AG09309 (cell line): ENCODE measurements around the gene NADK2.
A peak's percentile ranks its signal among the peaks of the same experiment; 100 is the strongest.
"Not testable (repeated sequence)": the region's sequence is repeated elsewhere in the genome, so short reads cannot be mapped to it uniquely, and the experiment has no call there.

Experiments used
- DNase-seq: peaks from one replicate; pipeline ENCODE4 v3.0.0-alpha.2; 2010; ENCODE audit warnings: low read depth
- H3K4me3 ChIP-seq: 2 replicates; pipeline ENCODE4 v1.5.1; 2011; ENCODE audit warnings: mild to moderate bottlenecking, low read depth, low read length, moderate library complexity; ENCODE audit not compliant: control insufficient read depth
- TF ChIP-seq, protein P1 (sequence below): IDR thresholded peaks from 2 replicates; pipeline ENCODE4 v1.5.1; 2011; ENCODE audit warnings: mild to moderate bottlenecking, low read depth, low read length, inconsistent platforms; ENCODE audit not compliant: insufficient read depth, control insufficient read depth; ENCODE audit errors: missing control alignments

Gene NADK2, protein sequence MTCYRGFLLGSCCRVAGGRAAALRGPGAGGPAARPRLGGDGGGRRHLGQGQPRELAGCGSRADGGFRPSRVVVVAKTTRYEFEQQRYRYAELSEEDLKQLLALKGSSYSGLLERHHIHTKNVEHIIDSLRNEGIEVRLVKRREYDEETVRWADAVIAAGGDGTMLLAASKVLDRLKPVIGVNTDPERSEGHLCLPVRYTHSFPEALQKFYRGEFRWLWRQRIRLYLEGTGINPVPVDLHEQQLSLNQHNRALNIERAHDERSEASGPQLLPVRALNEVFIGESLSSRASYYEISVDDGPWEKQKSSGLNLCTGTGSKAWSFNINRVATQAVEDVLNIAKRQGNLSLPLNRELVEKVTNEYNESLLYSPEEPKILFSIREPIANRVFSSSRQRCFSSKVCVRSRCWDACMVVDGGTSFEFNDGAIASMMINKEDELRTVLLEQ

DNA sequence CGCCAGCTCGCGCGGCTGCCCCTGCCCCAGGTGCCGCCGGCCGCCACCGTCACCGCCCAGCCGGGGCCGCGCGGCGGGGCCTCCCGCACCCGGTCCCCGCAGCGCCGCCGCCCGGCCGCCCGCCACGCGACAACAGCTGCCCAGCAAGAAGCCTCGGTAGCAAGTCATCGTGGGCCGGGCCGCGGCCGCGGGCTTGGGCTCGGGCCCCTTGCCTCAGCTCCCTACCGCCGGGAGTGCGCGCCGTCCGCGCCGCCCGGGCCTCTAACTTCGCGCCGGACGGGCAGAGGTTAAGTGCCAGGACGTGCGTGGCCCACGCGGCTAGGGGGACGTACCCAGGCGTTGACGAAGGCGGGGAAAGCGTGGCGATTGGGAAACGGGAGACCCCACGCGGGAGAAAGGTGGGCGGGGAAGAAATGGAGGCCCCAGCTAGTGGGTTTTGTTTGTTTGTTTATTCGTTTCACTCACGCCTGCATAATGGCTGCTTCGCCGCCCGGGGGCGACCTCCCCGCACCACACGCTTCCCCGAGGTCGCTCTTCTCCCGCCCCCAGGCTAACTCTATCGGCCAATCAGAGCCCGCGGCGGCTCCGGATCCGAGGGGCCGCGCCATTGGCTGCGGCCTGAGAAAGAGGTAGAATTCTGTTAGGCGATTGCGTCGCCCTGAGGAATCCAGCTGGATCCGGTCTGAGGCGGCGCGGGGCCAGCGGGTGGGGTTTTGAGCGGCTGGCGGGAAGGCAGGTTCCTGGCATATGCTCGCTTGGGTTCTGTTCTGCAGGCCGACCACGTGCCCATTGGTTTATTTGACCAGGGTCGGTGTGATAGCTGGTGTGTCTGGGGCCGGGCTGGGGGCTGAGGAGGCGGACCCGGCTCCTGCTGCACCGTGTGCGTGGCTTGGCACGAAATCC is at the start of gene NADK2:
Gene NADK2 (minus strand): TSS at position 295 of the 903 bp plus-strand sequence. CDS start 127 bp downstream, at position 168.
- DNase-seq, result peak; percentile 81
- TF ChIP-seq, protein P1, sequence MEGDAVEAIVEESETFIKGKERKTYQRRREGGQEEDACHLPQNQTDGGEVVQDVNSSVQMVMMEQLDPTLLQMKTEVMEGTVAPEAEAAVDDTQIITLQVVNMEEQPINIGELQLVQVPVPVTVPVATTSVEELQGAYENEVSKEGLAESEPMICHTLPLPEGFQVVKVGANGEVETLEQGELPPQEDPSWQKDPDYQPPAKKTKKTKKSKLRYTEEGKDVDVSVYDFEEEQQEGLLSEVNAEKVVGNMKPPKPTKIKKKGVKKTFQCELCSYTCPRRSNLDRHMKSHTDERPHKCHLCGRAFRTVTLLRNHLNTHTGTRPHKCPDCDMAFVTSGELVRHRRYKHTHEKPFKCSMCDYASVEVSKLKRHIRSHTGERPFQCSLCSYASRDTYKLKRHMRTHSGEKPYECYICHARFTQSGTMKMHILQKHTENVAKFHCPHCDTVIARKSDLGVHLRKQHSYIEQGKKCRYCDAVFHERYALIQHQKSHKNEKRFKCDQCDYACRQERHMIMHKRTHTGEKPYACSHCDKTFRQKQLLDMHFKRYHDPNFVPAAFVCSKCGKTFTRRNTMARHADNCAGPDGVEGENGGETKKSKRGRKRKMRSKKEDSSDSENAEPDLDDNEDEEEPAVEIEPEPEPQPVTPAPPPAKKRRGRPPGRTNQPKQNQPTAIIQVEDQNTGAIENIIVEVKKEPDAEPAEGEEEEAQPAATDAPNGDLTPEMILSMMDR, result peak; percentile 77
- peak within 1 kb of the TSS; percentile 93 for H3K4me3 ChIP-seq

DNA sequence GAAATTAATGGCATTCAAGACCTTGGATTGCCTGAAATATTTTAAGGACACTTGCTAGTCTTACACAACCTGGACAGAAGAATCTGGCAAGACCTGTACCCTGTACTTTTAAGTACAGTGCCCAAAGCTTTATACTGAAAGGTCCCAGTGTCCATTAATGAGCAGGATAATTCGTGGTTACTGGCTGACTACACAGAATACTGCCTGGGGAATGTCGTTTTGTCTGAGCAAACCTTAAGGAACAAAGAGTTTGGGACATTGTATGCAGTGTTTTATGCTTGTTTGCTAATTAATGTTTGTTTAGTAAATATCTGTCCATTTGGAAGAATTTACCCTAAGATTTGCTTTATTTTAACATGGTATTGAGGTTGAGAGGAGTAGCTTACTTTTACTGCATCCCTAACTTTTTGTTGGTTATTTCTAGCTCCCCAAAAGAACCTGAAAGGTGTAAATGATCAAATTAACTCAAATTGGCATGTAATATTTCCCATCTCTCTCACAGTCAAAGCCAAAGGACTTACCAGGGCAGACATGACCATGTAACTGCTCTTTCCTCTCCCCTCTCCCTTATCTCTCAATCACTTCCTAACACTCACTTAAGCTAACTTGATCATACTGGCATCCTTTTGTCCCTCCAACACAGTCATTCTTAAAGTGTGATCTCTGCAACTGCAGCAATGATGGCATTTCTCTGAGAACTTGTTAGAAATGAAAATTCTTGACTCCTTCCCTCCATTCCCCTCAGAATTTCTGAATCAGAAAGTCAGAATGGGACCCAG is 44.3 kb upstream of the NADK2 start:
- H3K4me3 ChIP-seq, result no peak overlapping the region
- DNase-seq, result no peak
- TF ChIP-seq, protein P1, result no peak

DNA sequence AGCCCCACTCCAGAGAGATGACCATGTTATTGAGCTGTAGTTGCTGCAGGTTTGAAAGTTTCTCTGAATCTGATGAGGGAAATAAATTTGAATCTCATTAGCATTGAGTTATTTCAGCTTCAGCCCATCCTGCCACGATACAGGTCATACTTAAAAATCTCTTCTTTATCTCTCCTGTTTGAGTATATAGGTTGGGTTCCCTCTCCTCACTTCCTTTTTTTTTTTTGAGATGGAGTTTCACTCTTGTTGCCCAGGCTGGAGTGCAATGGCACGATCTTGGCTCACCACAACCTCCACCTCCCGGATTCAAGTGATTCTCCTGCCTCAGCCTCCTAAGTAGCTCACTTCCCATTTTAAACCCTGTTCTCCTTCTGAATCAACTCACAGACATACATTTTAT is 42.0 kb upstream of the NADK2 start:
- DNase-seq, H3K4me3 ChIP-seq: not testable (repeated sequence)

DNA sequence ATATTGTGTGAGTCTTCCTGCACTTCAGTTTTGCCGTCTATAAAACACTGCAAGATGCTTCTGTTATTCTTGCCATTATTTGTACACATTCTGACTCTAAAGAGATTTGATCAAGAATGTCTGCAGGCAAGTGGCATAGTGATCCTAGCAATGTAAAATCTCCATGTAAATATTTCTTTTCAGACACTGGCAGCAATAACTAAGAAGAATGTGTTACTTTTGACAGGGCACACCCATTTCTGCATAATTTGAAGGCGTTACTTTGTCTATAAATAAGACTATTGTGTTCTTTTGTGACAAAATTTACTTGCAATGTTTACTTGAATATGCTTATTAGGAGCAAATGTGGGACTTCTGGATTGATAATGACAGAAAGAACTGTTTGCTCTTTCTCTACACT is 39.9 kb upstream of the NADK2 start:
- no peak for DNase-seq
- H3K4me3 ChIP-seq, result no peak overlapping the region
- TF ChIP-seq, protein P1, result no peak

DNA sequence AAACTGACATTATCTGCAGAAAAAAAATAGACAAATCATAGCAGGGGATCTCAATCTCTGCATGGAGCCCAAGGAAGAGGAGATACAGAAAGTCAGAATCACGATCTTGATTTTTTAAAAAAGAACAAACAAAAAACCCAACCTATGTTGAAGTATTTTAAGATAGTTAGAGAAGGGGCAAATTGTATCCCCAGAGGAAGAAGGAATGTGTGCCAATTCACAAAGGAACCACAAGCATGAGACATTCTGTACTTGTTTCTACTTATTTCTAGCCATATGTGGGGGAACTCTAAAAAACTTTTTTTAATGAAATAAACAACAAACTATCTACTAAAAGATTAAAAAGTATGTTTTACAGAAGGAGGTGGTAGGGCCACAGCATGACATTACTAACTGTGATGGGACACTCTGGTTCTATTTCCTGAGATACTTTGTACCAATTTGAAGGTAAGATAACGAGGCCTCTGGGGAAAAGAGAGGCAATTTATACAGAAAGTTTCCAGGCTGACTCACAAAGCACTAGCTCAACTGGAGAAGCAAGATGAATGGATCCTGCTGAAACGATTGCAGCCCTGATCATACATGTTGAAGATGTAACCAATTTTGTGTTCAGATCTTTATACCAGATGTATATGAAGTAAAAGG is 37.5 kb upstream of the NADK2 start:
- TF ChIP-seq, protein P1, result no peak
- H3K4me3 ChIP-seq, result no peak overlapping the region
- DNase-seq, result no peak

DNA sequence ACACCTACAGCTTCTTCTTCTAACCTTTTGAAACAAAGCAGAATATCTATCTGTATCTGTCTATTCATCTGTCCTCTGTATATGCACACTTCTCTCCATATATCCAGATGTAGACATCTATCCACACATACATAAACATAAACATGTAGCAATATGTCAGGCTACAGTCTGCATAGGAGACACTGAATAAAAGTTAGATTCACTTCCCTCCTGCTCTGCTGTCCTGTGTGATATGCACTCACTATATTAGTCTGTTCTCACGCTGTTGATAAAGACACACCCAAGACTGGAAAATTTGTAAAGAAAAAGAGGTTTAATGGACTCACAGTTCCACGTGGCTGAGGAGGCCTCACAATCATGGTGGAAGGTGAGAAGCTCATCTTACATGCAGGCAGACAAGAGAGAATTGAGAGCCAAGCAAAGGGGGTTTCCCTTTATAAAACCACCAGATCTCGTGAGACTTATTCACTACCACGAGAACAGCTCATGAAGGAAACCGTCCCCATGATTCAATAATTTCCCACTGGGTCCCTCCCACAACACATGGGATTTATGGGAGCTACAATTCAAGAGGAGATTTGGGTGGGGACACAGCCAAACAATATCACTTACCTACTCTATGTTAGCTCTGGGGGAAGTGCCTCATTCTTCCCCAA is 35.9 kb upstream of the NADK2 start:
- TF ChIP-seq, protein P1, result no peak
- no peak overlapping the region for H3K4me3 ChIP-seq
- no peak for DNase-seq
